Skeletal muscle tissue (tissue), 5 donors: ENCODE data around the gene OR8H3. TPM values are rescaled to one million over a fixed set of nuclear protein-coding genes. Genes with fewer than 3 reads are reported as not detected.

Source experiments
- H3K27ac ChIP-seq: one replicate; pipeline ENCODE4 v1.7.0; 2013; ENCODE audit warnings: mild to moderate bottlenecking, low read depth, low read length, inconsistent platforms
- H3K27me3 ChIP-seq, 3 donors: one replicate each; pipeline ENCODE4 v1.7.0; 2013; ENCODE audit warnings: low read length in 3 of 3; ENCODE audit not compliant: control insufficient read depth in 3 of 3, insufficient read depth in 3 of 3
- H3K36me3 ChIP-seq, 3 donors: one replicate each; pipeline ENCODE4 v1.7.0; 2013; ENCODE audit warnings: low read length in 3 of 3; ENCODE audit not compliant: control insufficient read depth in 3 of 3, insufficient read depth in 3 of 3
- H3K4me1 ChIP-seq, 3 donors: one replicate each; pipeline ENCODE4 v1.7.0; 2013; ENCODE audit warnings: low read length in 3 of 3, mild to moderate bottlenecking in 3 of 3; ENCODE audit not compliant: control insufficient read depth in 3 of 3, insufficient read depth in 3 of 3
- H3K4me3 ChIP-seq, 3 donors: one replicate each; pipeline ENCODE4 v1.7.0; 2013; ENCODE audit warnings: low read length in 3 of 3
- H3K9ac ChIP-seq, 3 donors: one replicate each; pipeline ENCODE4 v1.7.0; 2013; ENCODE audit warnings: low read length in 3 of 3, mild to moderate bottlenecking in 3 of 3, moderate library complexity in 2 of 3, low read depth in 1 of 3
- H3K9me3 ChIP-seq, 3 donors: one replicate each; pipeline ENCODE4 v1.7.0; 2013; ENCODE audit warnings: low read length in 3 of 3; ENCODE audit not compliant: control insufficient read depth in 3 of 3
- small RNA-seq: library from RNA; depleted of rRNA; stranded (forward); fragments of <200 nt; gene quantifications from one replicate; pipeline ENCODE3, GENCODE V24; 2014
- total RNA-seq: library from RNA; depleted of rRNA; stranded (reverse); fragments of >200 nt; gene quantifications from one replicate; pipeline ENCODE4 v1.2.3, GENCODE V29; 2014
- donor health status: Osteomylitis.

The OR8H3 gene
- total RNA-seq, 1 donor from 2014 or later = not detected

GRCh38 chr11:56172256-56172830 lies 50.2 kb downstream of the OR8H3 start:
- H3K9me3 ChIP-seq = peaks cover 0 to 2% (median 0%) of the 10 kb centered on the region in 3 donors
- no peaks in the 10 kb centered on the region for H3K36me3 ChIP-seq
- no peaks in the 10 kb centered on the region for H3K27me3 ChIP-seq
- H3K4me3 ChIP-seq = no peak overlapping the region
- no peak overlapping the region for H3K9ac ChIP-seq
- no peak overlapping the region for H3K27ac ChIP-seq
- no peaks in the 10 kb centered on the region for H3K4me1 ChIP-seq

Small RNA genes within 50 kb of the gene (small RNA-seq; reads per million reads assigned to genes)
- not detected for gene OR8I4P

Other genes starting within 250 kb of the OR8H3 start
- gene TRIM51, start 239.1 kb upstream of the OR8H3 start, total RNA-seq = not detected
- gene OR5W2, start 207.8 kb upstream of the OR8H3 start, total RNA-seq = not detected
- not detected for gene OR5I1, start 186.0 kb upstream of the OR8H3 start, total RNA-seq
- gene OR10AG1, start 152.4 kb upstream of the OR8H3 start, total RNA-seq = not detected
- not detected for gene OR5F1, start 127.7 kb upstream of the OR8H3 start, total RNA-seq
- not detected for gene OR5AS1, start 94.7 kb upstream of the OR8H3 start, total RNA-seq
- gene OR8I2, start 29.1 kb upstream of the OR8H3 start, total RNA-seq = not detected
- gene OR8H2, start 18.7 kb upstream of the OR8H3 start, total RNA-seq = not detected
- gene OR8J3, start 17.8 kb downstream of the OR8H3 start, total RNA-seq = not detected
- not detected for gene OR8K5, start 37.9 kb downstream of the OR8H3 start, total RNA-seq
- gene OR5J2, start 54.2 kb downstream of the OR8H3 start, total RNA-seq = not detected
- gene OR5T2, start 111.9 kb downstream of the OR8H3 start, total RNA-seq = not detected
- gene OR5T3, start 129.9 kb downstream of the OR8H3 start, total RNA-seq = not detected
- gene OR5T1, start 151.8 kb downstream of the OR8H3 start, total RNA-seq = not detected
- gene OR8H1, start 169.9 kb downstream of the OR8H3 start, total RNA-seq = not detected
- gene OR8K3, start 192.8 kb downstream of the OR8H3 start, total RNA-seq = not detected
- gene OR8K1, start 223.7 kb downstream of the OR8H3 start, total RNA-seq = not detected
- gene OR8J1, start 231.9 kb downstream of the OR8H3 start, total RNA-seq = not detected